SHP77 (cell line): Measurements from ENCODE around the gene RRP8.

ENCODE experiments used
- DNase-seq, 2 experiments: peaks; one replicate each; lab custom pipeline; 2025; lab: John Stamatoyannopoulos, UW

The RRP8 gene

GRCh38 chr11:6603287-6604080 lies at the start of gene RRP8, which contains the start of gene ILK:
Gene RRP8, minus strand, starts transcription at chr11:6603616. Its CDS starts 114 bp downstream, at chr11:6603502.
Gene ILK, plus strand, starts transcription at chr11:6603774. Its CDS starts 498 bp downstream, at chr11:6604272.
- peak; percentile 62 to 65 for DNase-seq

GRCh38 chr11:6653097-6653496 lies 49.7 kb upstream of the RRP8 start:
- DNase-seq, result no peak

GRCh38 chr11:6652182-6652581 lies 48.8 kb upstream of the RRP8 start:
- no peak for DNase-seq

GRCh38 chr11:6650980-6651379 lies 47.6 kb upstream of the RRP8 start:
- DNase-seq, result no peak

GRCh38 chr11:6650104-6650503 lies 46.7 kb upstream of the RRP8 start:
- DNase-seq, result no peak

GRCh38 chr11:6648501-6648900 lies 45.1 kb upstream of the RRP8 start:
- no peak for DNase-seq

- no peak for DNase-seq
These were observed 44.4 kb upstream of the RRP8 start for GRCh38 chr11:6647836-6648235.

- DNase-seq, result no peak
These were observed 43.7 kb upstream of the RRP8 start for GRCh38 chr11:6646918-6647679.

- DNase-seq, result no peak
These were observed 43.1 kb upstream of the RRP8 start for GRCh38 chr11:6646576-6646917.

GRCh38 chr11:6646071-6646470 lies 42.7 kb upstream of the RRP8 start:
- no peak for DNase-seq

GRCh38 chr11:6642957-6643356 lies 39.5 kb upstream of the RRP8 start:
- DNase-seq, result no peak

- DNase-seq, result no peak
These were observed 37.7 kb upstream of the RRP8 start for GRCh38 chr11:6640985-6641701.

GRCh38 chr11:6640036-6640984 lies 36.9 kb upstream of the RRP8 start:
- no peak for DNase-seq

- DNase-seq, result no peak
These were observed 35.0 kb upstream of the RRP8 start for GRCh38 chr11:6638429-6638828.

- no peak for DNase-seq
These were observed 34.5 kb upstream of the RRP8 start for GRCh38 chr11:6637871-6638270.

- DNase-seq, result no peak
These were observed 33.1 kb upstream of the RRP8 start for GRCh38 chr11:6636480-6636879.

- no peak for DNase-seq
These were observed 31.9 kb upstream of the RRP8 start for GRCh38 chr11:6635082-6635932.

GRCh38 chr11:6634534-6634933 lies 31.1 kb upstream of the RRP8 start:
- no peak for DNase-seq

- DNase-seq, result no peak
These were observed 30.3 kb upstream of the RRP8 start for GRCh38 chr11:6633422-6634408.
